ENCODE results near the gene NAA80. TPM values are rescaled to one million over a fixed set of nuclear protein-coding genes. Genes with fewer than 3 reads are reported as not detected.

NAA80 gene
- total RNA-seq, 4 donors from 2014 or later: 12.4 to 19.4 (median 15.1) TPM

DNA sequence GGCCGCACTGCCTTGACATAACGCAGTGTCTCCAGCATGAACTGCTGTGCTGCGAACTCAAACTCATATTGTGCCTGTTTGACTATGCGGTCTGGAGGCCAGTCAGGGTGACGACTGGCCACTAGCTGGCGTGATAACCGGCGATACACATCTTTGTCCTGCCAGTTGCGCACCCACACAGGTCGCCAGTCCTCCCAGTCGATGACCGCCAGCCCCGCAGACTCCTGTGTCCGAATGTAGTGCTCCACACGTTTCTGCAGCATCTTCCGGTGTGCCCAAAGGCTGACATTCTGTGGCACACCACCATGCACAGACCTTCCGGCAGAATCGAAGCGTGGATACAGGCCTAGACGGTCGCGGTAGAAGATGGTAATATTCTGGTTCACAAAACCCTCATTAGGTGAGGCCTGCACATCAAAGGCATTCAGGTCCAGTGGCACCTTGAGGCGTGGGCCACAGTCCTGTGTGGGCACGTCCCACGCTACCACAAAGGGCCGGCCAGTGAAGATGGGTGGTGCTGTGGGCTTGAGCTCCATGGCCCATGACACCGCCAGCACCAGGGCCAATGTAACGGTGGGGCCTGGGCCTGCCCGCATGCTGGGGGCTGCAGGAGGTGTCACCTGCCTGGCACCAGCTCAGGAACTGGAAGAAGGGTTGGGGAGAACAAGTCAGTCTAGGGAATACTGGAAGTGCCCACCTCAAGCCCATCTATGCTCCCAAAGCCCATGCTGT, 20.9 kb upstream of the NAA80 start:
- intact Hi-C loops (cut with DNase I; ENCODE audit: low total_unique reads): no loop called here
- H3K4me3 ChIP-seq (ENCODE audit: low read depth, poor library complexity, severe bottlenecking): peak overlapping the region; percentile 42
- WGBS, 2 donors: 77% methylated on average over 28 of the region's 29 CpGs
- DNase-seq (ENCODE audit: low spot score in 2 of 2): peak in 1 of 2 donors; percentile 18
- TF ChIP-seq POLR2A (IDR thresholded peaks at IDR 0.05) (no peak), CTCF (IDR thresholded peaks at IDR 0.05) (no peak)

DNA sequence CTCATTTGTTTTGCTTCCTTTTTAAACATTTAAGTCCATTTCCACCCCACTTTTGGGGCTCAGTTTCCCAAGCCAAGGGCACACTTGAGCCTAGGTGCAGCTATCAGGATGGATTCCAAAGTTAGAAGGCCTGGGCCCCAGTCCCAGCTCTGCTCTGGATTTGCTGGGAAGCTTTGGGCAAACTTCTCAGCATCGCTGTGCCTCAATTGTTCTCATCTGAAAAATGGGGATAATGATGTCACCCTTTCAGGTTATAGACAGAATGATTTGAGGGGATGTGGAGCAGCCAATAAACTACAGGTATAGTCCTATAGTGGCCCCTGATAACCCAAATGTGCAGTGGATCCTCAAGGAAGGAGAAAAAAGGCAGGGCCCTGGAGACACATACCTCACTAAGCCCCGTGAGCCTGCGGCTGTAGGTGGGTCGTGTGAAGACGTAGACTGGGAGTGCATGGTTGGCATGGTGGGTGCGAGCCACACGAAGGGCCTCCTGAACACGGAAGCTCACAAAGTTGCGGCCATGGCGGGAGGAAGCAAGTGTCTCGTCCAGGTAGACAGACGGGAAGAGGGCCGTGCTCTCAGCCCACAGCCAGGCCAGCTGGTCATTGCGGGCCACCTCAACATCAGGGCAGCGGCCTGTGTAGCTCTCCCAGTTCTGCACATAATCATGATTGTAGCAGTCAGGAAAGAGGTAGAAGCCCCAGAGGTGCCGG, 20.1 kb upstream of the NAA80 start:
- TF ChIP-seq POLR2A (IDR thresholded peaks at IDR 0.05) (no peak), CTCF (IDR thresholded peaks at IDR 0.05) (no peak)
- 83 to 88% methylated on average over 16 of the region's 16 CpGs for WGBS, 2 donors
- intact Hi-C loops (cut with DNase I; ENCODE audit: low total_unique reads): no loop called here
- H3K4me3 ChIP-seq (ENCODE audit: low read depth, poor library complexity, severe bottlenecking): no peak overlapping the region
- no peak for DNase-seq (ENCODE audit: low spot score in 2 of 2)

- intact Hi-C loops (cut with DNase I; ENCODE audit: low total_unique reads): no loop called here
- no peak for TF ChIP-seq POLR2A (IDR thresholded peaks at IDR 0.05)
- TF ChIP-seq CTCF (IDR thresholded peaks at IDR 0.05): no peak
- no peak for DNase-seq (ENCODE audit: low spot score in 2 of 2)
- no peak overlapping the region for H3K4me3 ChIP-seq (ENCODE audit: low read depth, poor library complexity, severe bottlenecking)
- 71 to 75% methylated on average over 10 of the region's 10 CpGs for WGBS, 2 donors
These were observed 19.4 kb upstream of the NAA80 start for GRCh38 chr3:50318615-50319014.

GRCh38 chr3:50318163-50318562, 19.0 kb upstream of the NAA80 start:
- TF ChIP-seq POLR2A (IDR thresholded peaks at IDR 0.05) (no peak), CTCF (IDR thresholded peaks at IDR 0.05) (no peak)
- no peak overlapping the region for H3K4me3 ChIP-seq (ENCODE audit: low read depth, poor library complexity, severe bottlenecking)
- 76 to 82% methylated on average over 7 to 9 of the region's 11 CpGs for WGBS, 2 donors
- intact Hi-C loops (cut with DNase I; ENCODE audit: low total_unique reads): no loop called here
- no peak for DNase-seq (ENCODE audit: low spot score in 2 of 2)

GRCh38 chr3:50317300-50317699, 18.1 kb upstream of the NAA80 start:
- intact Hi-C loops (cut with DNase I; ENCODE audit: low total_unique reads): no loop called here
- TF ChIP-seq CTCF (IDR thresholded peaks at IDR 0.05): no peak
- TF ChIP-seq POLR2A (IDR thresholded peaks at IDR 0.05): no peak
- no peak overlapping the region for H3K4me3 ChIP-seq (ENCODE audit: low read depth, poor library complexity, severe bottlenecking)
- no peak for DNase-seq (ENCODE audit: low spot score in 2 of 2)
- 39% methylated on average over 6 of the region's 6 CpGs for WGBS, 2 donors

Data from lower leg skin (tissue), 4 donors.